Endometrial microvascular endothelial cells (primary cell): ENCODE results near the gene FBXL20. TPM values are rescaled to one million over a fixed set of nuclear protein-coding genes. Genes with fewer than 3 reads are reported as not detected.
"Not testable (repeated sequence)": the region's sequence is repeated elsewhere in the genome, so short reads cannot be mapped to it uniquely, and the experiment has no call there.

Source experiments
- in situ Hi-C: cut with HindIII; loops from 2 replicates; pipeline ENCODE4 v1.10.0; 2017; ENCODE audit warnings: low sequenced_read_pairs, low pct_unique_long_range_greater_than_20kb; ENCODE audit errors: inconsistent ontology term
- total RNA-seq: library from RNA; depleted of rRNA; stranded (reverse); fragments of >200 nt; gene quantifications from one replicate; pipeline ENCODE4 v1.2.3, GENCODE V29; 2015; ENCODE audit errors: inconsistent ontology term

FBXL20 gene, protein sequence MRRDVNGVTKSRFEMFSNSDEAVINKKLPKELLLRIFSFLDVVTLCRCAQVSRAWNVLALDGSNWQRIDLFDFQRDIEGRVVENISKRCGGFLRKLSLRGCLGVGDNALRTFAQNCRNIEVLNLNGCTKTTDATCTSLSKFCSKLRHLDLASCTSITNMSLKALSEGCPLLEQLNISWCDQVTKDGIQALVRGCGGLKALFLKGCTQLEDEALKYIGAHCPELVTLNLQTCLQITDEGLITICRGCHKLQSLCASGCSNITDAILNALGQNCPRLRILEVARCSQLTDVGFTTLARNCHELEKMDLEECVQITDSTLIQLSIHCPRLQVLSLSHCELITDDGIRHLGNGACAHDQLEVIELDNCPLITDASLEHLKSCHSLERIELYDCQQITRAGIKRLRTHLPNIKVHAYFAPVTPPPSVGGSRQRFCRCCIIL
- total RNA-seq, result 12.1 TPM

DNA sequence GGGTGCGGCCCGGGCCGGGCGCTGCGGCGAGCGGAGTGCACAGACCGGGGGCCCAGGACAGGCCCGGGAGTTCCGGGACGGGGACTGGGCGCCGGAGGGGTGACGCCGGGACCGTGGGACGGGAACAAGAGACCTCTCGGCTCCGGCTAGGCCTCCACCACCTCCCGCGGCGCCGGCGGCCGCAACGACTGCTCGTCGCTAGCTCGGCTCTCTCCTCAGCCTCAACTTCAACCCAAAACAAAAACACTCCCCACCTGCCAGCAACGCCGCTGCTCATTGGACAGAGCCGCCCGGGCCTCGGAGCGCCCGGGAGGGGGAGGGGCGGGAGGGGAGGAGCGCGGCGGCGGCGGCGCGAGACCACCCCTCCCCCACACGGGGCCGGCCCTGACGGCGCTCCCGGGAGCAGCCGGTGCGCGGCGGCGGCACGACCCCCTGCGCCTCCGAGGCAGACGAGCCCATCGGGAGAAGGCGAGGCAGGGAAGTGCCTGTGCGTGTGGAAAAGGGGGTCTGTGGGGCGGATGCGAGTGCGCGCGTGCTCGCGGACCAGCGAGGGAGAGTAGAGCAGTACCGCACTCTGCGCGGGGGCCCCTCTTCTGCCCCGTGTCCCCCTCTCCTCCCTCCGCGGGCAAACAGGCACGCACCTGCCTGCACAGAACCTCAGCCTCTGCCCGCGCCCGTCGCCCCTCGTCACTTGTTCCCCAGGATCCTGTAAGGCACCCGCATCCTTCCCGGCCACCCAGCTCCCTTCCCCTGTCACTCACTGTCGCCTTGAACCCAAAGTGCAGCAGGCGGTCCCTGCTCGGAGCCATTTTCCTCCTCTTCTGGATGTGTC is at the start of gene FBXL20:
FBXL20 (minus strand) TSS at position 215 of the 832 bp plus-strand sequence. CDS start 224 bp downstream, outside the sequence.
- in situ Hi-C loops, result no loop called here

DNA sequence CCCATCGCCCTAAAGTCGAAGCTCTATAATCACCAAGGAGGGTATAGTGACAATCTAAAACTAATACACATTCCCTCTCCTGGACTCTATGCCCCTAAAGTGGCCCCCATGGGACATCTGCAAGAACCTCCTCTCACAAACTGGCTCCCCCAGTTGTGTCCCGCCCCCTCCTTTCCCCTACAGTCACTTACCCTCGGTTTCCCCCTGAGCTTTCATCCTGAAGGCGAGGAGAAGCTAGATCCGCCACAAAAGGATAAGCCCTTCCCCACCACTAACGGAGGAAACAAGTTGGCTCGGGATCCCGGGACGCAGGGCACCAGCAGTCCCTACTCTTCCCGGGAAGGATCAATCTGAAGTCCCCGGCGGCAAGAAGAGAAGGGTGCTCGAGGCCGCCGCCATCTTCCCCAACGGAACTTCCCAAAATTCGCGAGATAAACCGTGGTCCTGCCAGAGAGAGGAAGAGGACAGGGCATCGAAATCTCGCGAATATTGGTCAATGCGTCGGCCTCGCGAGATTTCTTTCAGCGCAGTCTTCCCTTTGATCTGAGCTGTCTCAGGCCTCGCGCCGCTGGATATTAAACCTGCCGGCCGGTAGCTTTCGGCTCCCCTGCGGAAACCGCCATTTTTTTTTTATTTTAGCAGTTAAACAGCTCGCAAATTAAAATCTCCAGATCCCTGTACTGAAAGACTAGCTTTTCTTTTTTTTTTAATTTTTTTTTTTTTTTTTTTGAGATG is 49.6 kb upstream of the FBXL20 start, which contains the start of gene MED1:
MED1 (minus strand) TSS at position 417 of the 735 bp plus-strand sequence; CDS start at position 216, 201 bp downstream.
- in situ Hi-C loops, result no loop called here

DNA sequence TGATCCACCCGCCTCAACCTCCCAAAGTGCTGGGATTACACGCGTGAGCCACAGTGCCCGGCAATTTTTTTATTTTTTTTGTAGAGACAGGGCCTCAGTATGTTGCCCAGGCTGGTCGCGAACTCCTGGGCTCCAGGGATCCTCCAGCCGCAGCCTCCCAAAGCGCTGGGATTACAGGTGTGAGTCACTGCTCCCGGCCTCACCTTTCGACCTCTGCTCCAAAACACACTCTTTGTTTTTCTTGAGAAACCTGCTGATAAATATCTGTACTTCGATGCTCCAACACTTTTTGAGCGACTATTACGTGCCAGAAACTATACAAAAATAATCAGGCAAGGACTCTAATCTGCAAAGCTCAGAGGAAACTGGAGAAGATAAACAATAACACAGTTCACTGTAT is 48.6 kb upstream of the FBXL20 start:
- in situ Hi-C loops, result no loop called here

DNA sequence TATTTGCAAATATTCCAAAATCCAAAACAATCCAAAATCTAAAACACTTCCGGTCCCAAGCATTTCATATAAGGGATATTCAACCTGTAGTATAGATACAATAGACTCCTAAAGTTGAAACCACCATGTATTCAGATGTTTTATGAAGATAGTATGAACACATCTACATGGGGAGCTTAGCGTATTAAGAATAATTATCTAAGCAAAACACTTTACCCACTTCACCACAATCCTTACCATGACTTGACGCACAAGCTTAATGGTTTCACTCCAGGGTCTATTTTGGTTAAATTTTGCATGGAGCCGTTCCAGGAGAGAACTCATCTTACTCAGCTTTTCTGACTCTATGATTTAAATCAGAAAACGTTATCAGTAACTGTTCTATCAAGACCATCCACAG is 46.1 kb upstream of the FBXL20 start:
- in situ Hi-C loops, result no loop called here

DNA sequence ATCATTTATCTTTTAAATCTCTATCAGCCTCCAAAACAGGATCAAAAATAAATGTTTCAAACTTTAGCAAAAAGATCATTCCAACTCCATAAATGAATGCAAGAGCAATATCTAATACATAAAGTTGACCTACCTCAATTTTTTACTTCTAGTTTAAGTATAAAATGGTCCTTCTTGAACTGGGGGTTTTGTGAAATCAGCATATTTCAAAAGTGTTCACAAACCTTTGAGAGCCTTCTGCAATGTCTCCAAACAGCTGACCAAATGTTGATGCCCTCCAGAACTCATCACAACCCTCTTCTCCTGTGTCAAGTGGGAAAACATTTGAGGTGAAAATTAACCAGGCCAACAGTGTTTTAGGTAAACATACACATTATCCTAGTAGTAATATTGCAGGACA is 41.9 kb upstream of the FBXL20 start:
- in situ Hi-C loops, result no loop called here

DNA sequence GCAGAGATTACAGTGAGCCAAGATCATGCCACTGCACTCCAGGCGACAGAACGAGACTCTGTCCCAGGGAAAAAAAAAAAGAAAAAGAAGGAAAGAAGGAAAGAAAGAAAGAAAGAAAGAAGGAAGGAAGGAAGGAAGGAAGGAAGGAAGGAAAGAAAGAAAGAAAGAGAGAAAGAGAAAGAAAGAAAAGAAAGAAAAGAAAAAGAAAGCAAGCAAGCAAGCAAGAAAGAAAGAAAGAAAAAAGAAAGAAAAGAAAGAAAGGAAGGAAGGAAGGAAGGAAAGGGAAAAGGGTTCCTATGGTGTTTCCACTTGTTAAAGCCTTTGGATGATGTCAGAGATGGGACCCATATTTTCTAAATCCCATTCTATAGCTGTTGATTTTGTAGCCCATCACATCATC is 38.4 kb upstream of the FBXL20 start:
- in situ Hi-C loops, result not testable (repeated sequence)

DNA sequence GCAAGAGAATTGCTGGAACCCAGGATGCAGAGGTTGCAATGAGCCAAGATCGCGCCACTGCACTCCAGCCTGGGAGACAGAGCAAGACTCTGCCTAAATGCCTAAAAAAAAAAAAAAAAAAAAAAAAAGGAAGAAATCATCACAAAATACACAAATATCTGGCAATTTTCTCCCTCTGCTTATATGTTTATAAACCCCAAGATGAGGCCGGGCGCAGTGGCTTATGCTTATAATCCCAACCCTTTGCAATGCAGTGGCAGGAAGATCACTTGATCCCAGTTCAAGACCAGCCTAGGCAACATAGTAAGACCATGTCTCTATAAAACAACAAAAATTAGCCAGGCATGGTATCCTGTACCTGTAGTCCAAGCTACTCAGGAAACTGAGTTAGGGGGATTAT is 28.2 kb upstream of the FBXL20 start:
- in situ Hi-C loops, result no loop called here

DNA sequence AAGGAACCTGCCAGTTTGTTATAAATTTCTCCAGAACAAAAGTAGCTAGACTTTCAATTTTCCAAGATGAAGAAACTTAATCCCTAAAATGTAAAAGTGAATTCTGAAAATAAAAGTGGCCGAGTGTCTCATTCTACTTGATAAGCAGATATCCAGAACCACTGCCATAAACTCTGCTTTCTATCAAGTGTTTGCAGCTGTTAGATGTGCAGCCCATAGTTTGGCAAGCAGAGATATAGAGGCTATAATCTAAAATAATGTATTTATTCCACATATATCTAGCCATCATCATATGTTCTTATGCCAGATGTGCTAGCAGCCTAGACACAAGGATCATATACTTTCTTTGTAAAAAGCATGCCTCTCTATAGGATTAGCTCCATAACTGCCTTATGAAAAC is 14.7 kb upstream of the FBXL20 start:
- in situ Hi-C loops, result no loop called here

DNA sequence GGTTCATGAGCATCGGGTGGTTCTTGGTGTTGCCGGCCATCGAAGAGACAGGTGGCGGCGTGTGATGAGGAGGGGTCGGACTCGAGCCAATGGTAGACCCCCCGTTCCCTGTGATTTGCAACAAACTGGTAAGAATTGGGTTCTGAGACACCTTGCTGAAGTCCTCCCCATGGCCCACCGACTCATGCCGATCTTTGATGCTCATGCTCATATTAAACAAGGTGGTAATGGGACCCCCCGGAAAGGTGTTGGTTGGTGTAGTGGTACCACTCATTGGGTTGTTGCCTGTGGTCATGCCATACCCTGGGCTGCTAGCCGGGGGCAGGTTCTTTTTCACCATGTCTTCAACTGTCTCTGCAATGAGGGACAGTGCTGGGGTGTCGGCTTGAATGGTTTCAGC is 8.9 kb upstream of the FBXL20 start:
- in situ Hi-C loops, result no loop called here

DNA sequence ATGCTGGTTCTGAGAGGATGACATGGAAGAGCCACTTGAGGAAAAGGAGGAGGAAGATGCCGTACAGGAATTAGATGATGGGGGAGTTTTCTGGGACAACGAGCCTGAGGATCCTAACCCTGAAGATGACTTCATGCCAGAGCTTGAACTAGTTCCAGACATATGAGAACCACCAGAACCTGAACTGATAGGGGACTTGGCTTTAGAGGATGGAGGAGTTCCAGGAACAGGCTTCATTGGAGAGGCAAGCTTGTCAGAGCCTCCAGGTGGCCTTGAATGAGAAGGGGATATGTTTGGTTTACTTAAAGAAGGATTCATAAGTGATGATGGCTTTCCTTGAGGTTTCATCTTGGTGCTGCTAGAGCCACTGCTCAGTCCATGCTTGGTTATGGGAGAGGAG is 6.9 kb upstream of the FBXL20 start:
- in situ Hi-C loops, result no loop called here

DNA sequence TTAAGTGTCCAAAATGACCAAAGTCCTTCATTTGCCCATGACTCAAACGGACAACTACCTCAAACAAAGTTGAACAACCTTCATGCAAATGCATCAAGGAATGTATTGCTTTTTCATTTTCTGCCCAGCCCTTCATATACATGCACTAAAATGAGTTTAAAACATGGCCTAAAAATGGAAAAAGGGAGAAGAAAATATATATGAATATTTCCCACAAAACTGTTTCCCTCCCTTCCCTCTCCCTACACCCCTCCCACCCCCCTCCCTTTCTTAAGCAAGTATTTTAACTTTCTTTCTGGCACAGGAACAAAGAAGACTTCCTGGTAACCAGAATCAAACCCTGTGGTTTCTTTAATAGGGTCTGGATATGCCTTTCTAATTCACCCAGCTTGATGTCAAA is 5.5 kb upstream of the FBXL20 start:
- in situ Hi-C loops, result no loop called here

DNA sequence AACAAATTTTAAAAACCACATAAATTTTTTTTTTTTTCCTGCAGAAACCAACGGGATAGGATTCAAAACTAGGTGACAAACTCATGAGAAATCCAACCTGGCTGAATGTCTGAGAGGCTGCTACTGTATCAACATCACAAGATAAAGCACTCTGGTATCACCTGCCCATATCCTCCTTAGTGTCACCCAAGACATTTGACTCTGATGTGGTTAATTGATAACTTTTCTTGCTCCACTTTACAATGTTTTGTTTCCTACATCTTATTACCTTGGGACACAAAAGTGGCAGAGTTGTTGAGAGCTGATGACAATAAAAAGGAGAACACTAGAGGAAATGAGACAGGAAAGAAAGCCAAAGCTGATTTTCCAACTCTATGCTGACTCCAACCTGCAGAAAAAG is 4.0 kb upstream of the FBXL20 start:
- in situ Hi-C loops, result no loop called here

DNA sequence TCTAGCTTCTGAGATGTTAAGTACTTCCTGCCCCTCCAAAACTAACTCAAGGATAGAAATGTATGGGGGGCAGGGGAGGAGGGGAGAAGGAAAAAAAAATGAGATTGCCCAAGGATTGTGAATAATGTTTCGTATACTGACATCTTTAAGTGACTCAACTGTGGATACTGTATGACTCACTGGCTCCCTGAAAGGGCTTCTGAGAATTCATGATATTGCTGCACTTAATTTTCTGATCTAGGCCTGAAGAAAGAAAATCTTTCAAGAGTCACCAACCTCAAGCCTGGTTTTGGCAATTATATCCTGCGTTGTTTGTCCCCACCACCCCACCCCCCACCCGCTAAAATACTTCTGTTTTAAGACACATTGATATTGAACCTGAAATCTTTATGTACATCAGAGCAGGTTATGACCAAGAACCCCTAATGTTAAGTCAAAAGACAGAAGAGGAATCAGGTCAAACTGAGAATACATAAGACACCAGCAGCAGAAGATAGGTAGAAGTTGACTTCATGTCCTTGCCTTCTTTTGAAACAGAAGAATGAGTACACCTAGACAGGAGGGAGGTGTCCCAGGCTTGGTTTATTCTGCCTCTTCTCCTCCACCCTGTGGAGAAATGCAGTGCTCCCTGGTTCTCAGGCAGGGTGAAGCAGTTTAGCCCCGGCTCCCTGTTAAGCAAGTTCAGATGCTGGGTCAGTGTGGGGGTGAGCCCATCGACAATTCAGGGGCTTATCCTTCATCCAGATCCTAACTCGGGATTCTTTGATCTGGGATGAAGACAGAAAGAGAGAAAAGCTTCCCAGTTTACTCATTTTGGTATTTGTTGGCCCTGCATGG is 3.3 kb upstream of the FBXL20 start:
- in situ Hi-C loops, result no loop called here

DNA sequence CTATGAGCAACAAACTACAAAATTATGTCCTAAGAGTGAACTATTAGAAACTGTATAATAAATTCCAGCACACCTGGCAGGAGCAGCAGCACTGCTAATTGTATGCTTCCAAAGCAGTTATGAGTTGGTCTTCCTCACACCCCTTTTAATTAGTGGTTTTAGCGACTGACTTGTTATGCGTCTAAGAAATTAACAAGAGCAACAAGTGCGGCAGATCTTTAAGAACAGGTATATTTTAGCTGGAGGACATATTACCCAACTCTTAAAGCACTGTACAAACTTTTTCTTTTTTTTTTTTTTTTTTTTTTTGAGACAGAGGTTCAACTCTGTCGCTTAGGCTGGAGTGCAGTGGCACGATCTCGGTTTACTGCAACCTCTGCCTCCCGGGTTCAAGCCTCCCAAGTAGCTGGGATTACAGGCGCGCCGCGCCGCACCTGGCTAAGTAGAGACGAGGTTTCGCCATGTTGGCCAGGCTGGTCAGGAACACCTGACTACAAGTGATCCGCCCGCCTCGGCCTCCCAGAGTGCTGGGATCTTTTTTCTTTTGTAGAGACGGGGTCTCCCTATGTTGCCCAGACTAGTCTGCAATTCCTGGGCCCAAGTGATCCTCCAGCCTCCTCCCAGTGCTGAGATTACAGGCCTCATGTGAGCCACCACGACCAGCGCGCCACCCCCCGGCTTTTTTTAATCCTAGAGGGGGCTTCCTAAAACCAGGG is 1.6 kb upstream of the FBXL20 start:
- in situ Hi-C loops, result no loop called here

DNA sequence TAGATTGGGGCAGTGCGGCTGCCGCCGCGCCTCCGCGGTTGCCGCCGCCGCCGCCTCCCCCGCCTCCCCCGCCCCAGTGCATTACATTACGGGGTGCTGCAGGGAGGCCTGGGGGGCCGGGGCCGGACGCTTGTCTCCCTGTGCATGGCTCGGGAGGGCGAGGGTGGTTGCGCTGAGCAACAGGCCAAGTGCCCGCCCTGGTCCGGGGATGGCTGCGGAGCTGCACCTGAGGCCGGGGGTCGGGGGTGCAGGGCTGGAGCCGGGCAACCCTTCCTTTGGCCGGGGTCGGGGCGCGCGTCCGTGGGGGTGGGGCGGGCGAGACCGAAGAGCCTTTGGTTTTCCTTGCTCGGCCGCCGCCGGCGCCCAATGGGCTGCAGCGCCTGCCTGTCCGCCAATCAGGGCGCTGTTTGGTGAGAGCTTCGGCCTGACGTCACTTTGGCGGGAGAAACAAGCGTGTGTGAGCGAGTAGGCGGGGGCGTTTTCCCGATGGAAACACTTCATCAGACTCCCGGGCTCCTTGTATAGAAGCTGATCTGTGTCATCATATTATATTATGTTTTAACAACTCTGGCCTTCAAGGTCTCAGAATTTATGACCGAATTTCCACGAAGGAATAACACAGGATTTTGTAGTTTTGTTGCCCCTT is 941 bp upstream of the FBXL20 start:
- in situ Hi-C loops, result no loop called here

DNA sequence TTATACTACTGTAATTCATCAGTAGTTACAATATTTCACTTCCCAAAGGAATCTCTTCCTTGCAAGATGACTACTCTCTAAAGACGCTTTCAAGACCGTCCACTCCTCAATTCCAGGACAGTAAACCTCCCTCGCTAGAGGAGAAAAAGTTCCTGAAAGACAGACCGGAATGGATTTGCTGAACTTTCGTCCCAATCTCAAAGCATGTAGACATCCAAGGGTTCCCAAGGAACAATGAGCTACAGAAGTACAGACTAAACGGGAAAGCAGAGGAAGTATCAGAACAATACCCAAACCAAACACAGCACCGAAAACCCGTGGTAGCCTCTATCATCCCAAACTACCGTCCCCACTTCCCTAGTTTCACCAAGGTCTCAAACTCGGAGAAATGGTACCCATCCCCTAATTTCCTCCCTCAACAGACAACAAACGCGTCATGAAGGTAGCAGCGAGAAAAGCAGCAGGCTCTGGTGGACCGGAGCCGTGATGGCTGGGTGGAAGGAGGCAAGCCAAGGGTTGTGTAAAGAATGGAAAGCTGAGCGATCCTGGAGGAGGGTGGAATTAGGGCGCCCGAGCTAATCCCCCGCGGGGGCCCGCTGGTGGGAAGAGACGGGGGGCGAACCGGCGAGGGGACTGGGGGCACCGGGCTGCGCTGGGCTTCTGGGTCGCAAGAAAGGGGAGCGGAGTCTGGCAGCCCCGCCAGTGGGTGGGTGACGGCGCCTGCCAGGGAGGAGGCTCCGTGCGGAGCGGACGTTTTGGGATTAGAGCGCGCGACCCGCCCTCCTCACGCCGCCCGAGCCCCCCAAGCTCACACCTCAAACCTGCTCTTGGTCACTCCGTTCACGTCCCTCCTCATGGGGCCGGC is 647 bp downstream of the FBXL20 start:
- in situ Hi-C loops, result no loop called here

DNA sequence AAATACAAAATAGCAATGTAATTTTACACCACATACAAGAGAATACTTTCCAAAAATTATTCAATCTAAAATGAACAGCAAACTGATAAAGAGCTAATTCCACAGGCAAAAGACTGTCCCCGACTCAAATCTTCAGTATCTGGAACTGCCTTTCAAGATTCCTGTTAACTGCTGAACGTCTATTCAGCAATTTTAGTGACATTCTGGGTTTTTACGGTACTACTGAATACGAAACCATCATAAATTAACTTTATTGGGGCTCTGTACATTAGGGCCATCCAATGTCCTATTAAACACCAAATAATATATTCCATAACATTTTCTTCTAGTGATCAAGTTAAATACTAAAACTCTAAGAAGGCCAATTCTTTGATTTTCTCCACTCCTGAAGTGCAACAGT is 1.6 kb downstream of the FBXL20 start:
- in situ Hi-C loops, result no loop called here
